ENCODE measurements around the gene NDUFV2.

DNA sequence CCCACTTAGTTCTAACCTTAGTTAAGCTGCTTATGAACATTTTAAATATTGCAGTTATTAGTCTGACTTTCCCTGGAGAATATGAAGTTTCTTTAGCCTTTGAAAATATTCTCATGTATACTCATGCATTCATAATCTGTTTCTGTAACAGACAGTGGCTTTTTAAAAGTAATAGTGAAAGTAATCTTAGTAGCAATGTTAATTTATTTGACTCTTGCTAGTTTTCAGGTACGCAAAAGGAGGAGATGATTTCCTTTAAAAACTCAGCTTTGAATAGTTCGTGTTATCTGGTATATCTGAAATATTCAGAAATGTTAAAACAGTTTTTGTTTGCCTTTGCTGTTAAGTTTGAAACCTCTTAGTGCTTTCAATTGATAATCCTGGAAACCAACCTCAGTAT, 37.9 kb downstream of the NDUFV2 start:
- TF ChIP-seq, protein P1, sequence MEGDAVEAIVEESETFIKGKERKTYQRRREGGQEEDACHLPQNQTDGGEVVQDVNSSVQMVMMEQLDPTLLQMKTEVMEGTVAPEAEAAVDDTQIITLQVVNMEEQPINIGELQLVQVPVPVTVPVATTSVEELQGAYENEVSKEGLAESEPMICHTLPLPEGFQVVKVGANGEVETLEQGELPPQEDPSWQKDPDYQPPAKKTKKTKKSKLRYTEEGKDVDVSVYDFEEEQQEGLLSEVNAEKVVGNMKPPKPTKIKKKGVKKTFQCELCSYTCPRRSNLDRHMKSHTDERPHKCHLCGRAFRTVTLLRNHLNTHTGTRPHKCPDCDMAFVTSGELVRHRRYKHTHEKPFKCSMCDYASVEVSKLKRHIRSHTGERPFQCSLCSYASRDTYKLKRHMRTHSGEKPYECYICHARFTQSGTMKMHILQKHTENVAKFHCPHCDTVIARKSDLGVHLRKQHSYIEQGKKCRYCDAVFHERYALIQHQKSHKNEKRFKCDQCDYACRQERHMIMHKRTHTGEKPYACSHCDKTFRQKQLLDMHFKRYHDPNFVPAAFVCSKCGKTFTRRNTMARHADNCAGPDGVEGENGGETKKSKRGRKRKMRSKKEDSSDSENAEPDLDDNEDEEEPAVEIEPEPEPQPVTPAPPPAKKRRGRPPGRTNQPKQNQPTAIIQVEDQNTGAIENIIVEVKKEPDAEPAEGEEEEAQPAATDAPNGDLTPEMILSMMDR (IDR thresholded peaks at IDR 0.05; ENCODE audit: low read length) = no peak
- TF ChIP-seq EZH2 (IDR thresholded peaks at IDR 0.05; ENCODE audit: borderline replicate concordance, low read length) = no peak

Measured in OCI-LY1 (cell line).